DLD1 (cell line): ENCODE data around the gene NIF3L1.

Experiments
- in situ Hi-C: cut with HindIII; loops from 2 replicates; pipeline ENCODE4 v1.10.0; 2017; ENCODE audit warnings: low sequenced_read_pairs

NIF3L1 gene

GRCh38 chr2:200888704-200889625, at the start of gene NIF3L1, which contains the start of gene PPIL3:
Gene NIF3L1, plus strand, starts transcription at chr2:200889371. Its CDS starts 2,573 bp downstream, at chr2:200891944.
Gene PPIL3, minus strand, starts transcription at chr2:200889077. Its CDS starts 1,462 bp downstream, at chr2:200887615.
- in situ Hi-C loops, result no loop called here

- in situ Hi-C loops, result no loop called here
Observed at GRCh38 chr2:200839513-200839912, 49.7 kb upstream of the NIF3L1 start.

- in situ Hi-C loops, result no loop called here
Observed at GRCh38 chr2:200843993-200844948, 44.9 kb upstream of the NIF3L1 start.

GRCh38 chr2:200845194-200845593, 44.0 kb upstream of the NIF3L1 start:
- in situ Hi-C loops, result no loop called here

- in situ Hi-C loops, result no loop called here
Observed at GRCh38 chr2:200845669-200846325, 43.4 kb upstream of the NIF3L1 start.

- in situ Hi-C loops, result no loop called here
Observed at GRCh38 chr2:200847269-200847668, 41.9 kb upstream of the NIF3L1 start.

GRCh38 chr2:200847939-200848338, 41.2 kb upstream of the NIF3L1 start:
- in situ Hi-C loops, result no loop called here

GRCh38 chr2:200850512-200851256, 38.5 kb upstream of the NIF3L1 start:
- in situ Hi-C loops, result no loop called here

GRCh38 chr2:200851398-200852248, 37.5 kb upstream of the NIF3L1 start:
- in situ Hi-C loops, result no loop called here

GRCh38 chr2:200852605-200853004, 36.6 kb upstream of the NIF3L1 start:
- in situ Hi-C loops, result no loop called here

GRCh38 chr2:200856806-200857205, 32.4 kb upstream of the NIF3L1 start:
- in situ Hi-C loops, result no loop called here

GRCh38 chr2:200860092-200860795, 28.9 kb upstream of the NIF3L1 start:
- in situ Hi-C loops, result no loop called here

- in situ Hi-C loops, result no loop called here
Observed at GRCh38 chr2:200861617-200862155, 27.5 kb upstream of the NIF3L1 start.

GRCh38 chr2:200862532-200863000, 26.6 kb upstream of the NIF3L1 start:
- in situ Hi-C loops, result no loop called here

GRCh38 chr2:200863782-200864175, 25.4 kb upstream of the NIF3L1 start:
- in situ Hi-C loops, result no loop called here

GRCh38 chr2:200864176-200865034, 24.8 kb upstream of the NIF3L1 start, which contains the start of gene CLK1:
Gene CLK1, minus strand, starts transcription at chr2:200864658. Its CDS starts 2,796 bp downstream, at chr2:200861862.
- in situ Hi-C loops, result no loop called here

GRCh38 chr2:200869014-200869413, 20.2 kb upstream of the NIF3L1 start:
- in situ Hi-C loops, result no loop called here
